Astrocyte of the hippocampus (primary cell): ENCODE data around the gene ZNF106.

Experiments used
- DNase-seq: peaks from one replicate; pipeline ENCODE4 v3.0.0; 2011; ENCODE audit warnings: low read depth, low spot score

ZNF106 gene

GRCh38 chr15:42405863-42406482, 85.0 kb downstream of the ZNF106 start:
- no peak for DNase-seq

GRCh38 chr15:42404461-42405235, 86.3 kb downstream of the ZNF106 start:
- DNase-seq, result no peak

- DNase-seq, result no peak
Measured at GRCh38 chr15:42403389-42403788, 87.6 kb downstream of the ZNF106 start.

GRCh38 chr15:42402455-42403205, 88.3 kb downstream of the ZNF106 start:
- DNase-seq, result no peak

- DNase-seq, result no peak
Measured at GRCh38 chr15:42401544-42402454, 89.1 kb downstream of the ZNF106 start.

- no peak for DNase-seq
Measured at GRCh38 chr15:42395838-42396237, 95.1 kb downstream of the ZNF106 start.

- DNase-seq, result no peak
Measured at GRCh38 chr15:42394106-42394505, 96.8 kb downstream of the ZNF106 start.

GRCh38 chr15:42392309-42393024, 98.5 kb downstream of the ZNF106 start:
- DNase-seq, result no peak

GRCh38 chr15:42387603-42388002, 103.3 kb downstream of the ZNF106 start:
- DNase-seq, result no peak

GRCh38 chr15:42385980-42386700, 104.8 kb downstream of the ZNF106 start:
- no peak for DNase-seq

- peak; percentile 55 for DNase-seq
Measured at GRCh38 chr15:42385206-42385979, 105.5 kb downstream of the ZNF106 start.

- no peak for DNase-seq
Measured at GRCh38 chr15:42384597-42384996, 106.3 kb downstream of the ZNF106 start.

- no peak for DNase-seq
Measured at GRCh38 chr15:42378011-42378410, 112.9 kb downstream of the ZNF106 start.

GRCh38 chr15:42375941-42376340, 115.0 kb downstream of the ZNF106 start:
- no peak for DNase-seq

- DNase-seq, result no peak
Measured at GRCh38 chr15:42375252-42375651, 115.7 kb downstream of the ZNF106 start.

- DNase-seq, result no peak
Measured at GRCh38 chr15:42374810-42375209, 116.1 kb downstream of the ZNF106 start.

- no peak for DNase-seq
Measured at GRCh38 chr15:42373936-42374335, 117.0 kb downstream of the ZNF106 start.

GRCh38 chr15:42373274-42373673, 117.7 kb downstream of the ZNF106 start:
- no peak for DNase-seq

- DNase-seq, result no peak
Measured at GRCh38 chr15:42371096-42371495, 119.8 kb downstream of the ZNF106 start.
